ENCODE measurements around the gene NELL1. TPM values are rescaled to one million over a fixed set of nuclear protein-coding genes. Genes with fewer than 3 reads are reported as not detected.

NELL1 gene
- total RNA-seq, 3 donors from 2014 or later (not counting 1 experiment from before 2014, with no cell fraction given) = not detected

DNA sequence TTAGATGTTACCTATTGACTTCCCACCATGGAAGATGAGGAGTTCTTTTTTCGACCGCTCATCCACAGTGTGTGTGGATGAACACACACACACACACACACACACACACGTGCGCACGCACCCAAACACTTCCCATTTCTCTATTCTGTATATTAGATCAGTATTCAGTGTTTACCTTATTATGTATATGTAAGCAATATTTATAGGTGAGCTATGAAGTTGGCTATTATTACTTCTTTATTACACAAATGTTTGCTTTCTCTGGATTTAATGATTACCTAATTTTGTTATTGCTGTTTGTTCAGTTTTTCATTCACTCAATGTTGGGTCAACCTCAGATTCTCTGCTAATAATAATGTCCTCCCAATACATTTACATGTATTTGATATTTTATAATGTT lies 721.0 kb downstream of the NELL1 start:
- no peaks in the 10 kb centered on the region for H3K9me3 ChIP-seq (ENCODE audit: control insufficient read depth, insufficient read depth, low read length)
- Mint-ChIP-seq H3K4me3 (no peak overlapping the region), H3K36me3 (peaks cover 4% of the 10 kb centered on the region), H3K4me1 (no peaks in the 10 kb centered on the region), H3K27ac (no peak overlapping the region), H3K9me3 (peaks cover 13 to 31% of the 10 kb centered on the region in 2 donors), H3K27me3 (ENCODE audit: low read depth in 2 of 2) (no peaks in the 10 kb centered on the region)
- no peak overlapping the region for H3K27ac ChIP-seq (ENCODE audit: low read length)
- TF ChIP-seq, protein P1, sequence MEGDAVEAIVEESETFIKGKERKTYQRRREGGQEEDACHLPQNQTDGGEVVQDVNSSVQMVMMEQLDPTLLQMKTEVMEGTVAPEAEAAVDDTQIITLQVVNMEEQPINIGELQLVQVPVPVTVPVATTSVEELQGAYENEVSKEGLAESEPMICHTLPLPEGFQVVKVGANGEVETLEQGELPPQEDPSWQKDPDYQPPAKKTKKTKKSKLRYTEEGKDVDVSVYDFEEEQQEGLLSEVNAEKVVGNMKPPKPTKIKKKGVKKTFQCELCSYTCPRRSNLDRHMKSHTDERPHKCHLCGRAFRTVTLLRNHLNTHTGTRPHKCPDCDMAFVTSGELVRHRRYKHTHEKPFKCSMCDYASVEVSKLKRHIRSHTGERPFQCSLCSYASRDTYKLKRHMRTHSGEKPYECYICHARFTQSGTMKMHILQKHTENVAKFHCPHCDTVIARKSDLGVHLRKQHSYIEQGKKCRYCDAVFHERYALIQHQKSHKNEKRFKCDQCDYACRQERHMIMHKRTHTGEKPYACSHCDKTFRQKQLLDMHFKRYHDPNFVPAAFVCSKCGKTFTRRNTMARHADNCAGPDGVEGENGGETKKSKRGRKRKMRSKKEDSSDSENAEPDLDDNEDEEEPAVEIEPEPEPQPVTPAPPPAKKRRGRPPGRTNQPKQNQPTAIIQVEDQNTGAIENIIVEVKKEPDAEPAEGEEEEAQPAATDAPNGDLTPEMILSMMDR (IDR thresholded peaks at IDR 0.05) = no peak
- DNase-seq (no peak), ATAC-seq (no peak)
- H3K36me3 ChIP-seq (ENCODE audit: control insufficient read depth, insufficient read depth, low read length) = no peaks in the 10 kb centered on the region
- intact Hi-C loops (cut with micrococcal nuclease) = no loop called here
- no peaks in the 10 kb centered on the region for H3K4me1 ChIP-seq (ENCODE audit: control insufficient read depth, insufficient read depth, low read length)
- no peaks in the 10 kb centered on the region for H3K27me3 ChIP-seq (ENCODE audit: control insufficient read depth, insufficient read depth, low read length)
- no CpG with 5 or more reads among the region's 5 CpGs for WGBS (ENCODE audit: insufficient coverage)
- H3K4me3 ChIP-seq (ENCODE audit: low read length) = no peak overlapping the region

DNA sequence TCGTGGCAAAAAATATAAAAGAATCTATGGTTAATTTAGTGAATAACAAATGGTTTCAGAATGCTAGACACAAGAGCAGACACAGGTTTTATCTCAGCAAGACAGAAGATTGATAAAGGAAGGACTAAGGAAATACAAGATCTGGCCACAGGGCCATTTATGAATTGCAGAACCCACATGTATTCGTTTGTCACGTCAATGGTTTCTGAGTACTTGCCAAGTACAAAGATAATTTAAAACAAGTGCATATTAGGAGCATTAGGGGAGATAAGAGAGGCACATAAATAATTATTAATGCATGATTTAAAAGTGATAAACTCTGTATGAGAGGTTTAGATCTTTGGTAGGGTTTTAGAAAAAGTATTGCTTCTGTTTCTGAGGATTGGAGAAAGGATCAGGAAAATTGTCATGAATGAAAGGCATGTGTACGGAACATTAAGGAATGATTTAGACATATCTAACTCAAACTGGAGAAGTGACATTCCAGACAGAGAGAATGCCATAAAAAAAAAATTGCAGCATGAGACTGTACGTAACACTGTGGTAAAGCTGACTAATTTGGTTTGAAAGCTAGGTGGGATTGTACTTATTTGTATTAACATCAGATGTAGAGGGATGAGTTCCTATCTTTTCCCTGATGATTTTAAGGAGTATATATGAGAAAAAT lies 727.1 kb downstream of the NELL1 start:
- Histone ChIP-seq H3K9me3 (ENCODE audit: control insufficient read depth, insufficient read depth, low read length) (no peaks in the 10 kb centered on the region), H3K4me3 (ENCODE audit: low read length) (no peak overlapping the region), H3K27ac (ENCODE audit: low read length) (no peak overlapping the region), H3K4me1 (ENCODE audit: control insufficient read depth, insufficient read depth, low read length) (no peaks in the 10 kb centered on the region), H3K27me3 (ENCODE audit: control insufficient read depth, insufficient read depth, low read length) (no peaks in the 10 kb centered on the region), H3K36me3 (ENCODE audit: control insufficient read depth, insufficient read depth, low read length) (no peaks in the 10 kb centered on the region)
- no peak for ATAC-seq
- no peaks in the 10 kb centered on the region for H3K27me3 Mint-ChIP-seq (ENCODE audit: low read depth in 2 of 2)
- no peak overlapping the region for H3K27ac Mint-ChIP-seq
- TF ChIP-seq, protein P1 (IDR thresholded peaks at IDR 0.05) = no peak
- WGBS (ENCODE audit: insufficient coverage) = 28% methylated on average over 5 of the region's 5 CpGs
- no peak overlapping the region for H3K4me3 Mint-ChIP-seq
- intact Hi-C loops (cut with micrococcal nuclease) = no loop called here
- H3K36me3 Mint-ChIP-seq = no peaks in the 10 kb centered on the region
- peaks cover 12 to 25% of the 10 kb centered on the region in 2 donors for H3K9me3 Mint-ChIP-seq
- no peak for DNase-seq
- no peaks in the 10 kb centered on the region for H3K4me1 Mint-ChIP-seq

DNA sequence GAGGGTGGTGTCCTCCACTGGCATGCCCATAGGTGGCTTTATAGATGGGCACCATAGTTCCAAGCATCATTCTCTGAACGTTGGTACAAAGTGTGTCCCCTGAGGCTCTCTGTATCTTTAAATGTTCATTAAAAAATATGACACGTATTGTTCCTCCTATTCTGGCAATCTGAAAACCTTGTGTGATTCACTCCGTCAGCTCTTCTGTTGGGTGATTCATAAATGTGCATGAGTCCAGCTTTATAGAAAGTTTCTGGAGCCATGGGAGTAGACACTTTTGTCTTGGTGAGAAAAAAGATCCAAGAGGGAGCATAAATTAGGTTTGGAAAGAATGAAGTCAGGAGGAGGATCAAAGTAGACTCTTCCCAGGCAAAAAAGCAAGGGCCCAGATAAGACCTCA lies 728.8 kb downstream of the NELL1 start:
- H3K4me3 ChIP-seq (ENCODE audit: low read length) = no peak overlapping the region
- peaks cover 10 to 18% of the 10 kb centered on the region in 2 donors for H3K9me3 Mint-ChIP-seq
- 84% methylated on average over 3 of the region's 3 CpGs for WGBS (ENCODE audit: insufficient coverage)
- ATAC-seq (no peak), DNase-seq (no peak)
- no peaks in the 10 kb centered on the region for H3K4me1 Mint-ChIP-seq
- H3K27me3 Mint-ChIP-seq (ENCODE audit: low read depth in 2 of 2) = no peaks in the 10 kb centered on the region
- H3K27ac ChIP-seq (ENCODE audit: low read length) = no peak overlapping the region
- TF ChIP-seq, protein P1 (IDR thresholded peaks at IDR 0.05) = no peak
- no peaks in the 10 kb centered on the region for H3K27me3 ChIP-seq (ENCODE audit: control insufficient read depth, insufficient read depth, low read length)
- H3K9me3 ChIP-seq (ENCODE audit: control insufficient read depth, insufficient read depth, low read length) = no peaks in the 10 kb centered on the region
- H3K27ac Mint-ChIP-seq = no peak overlapping the region
- intact Hi-C loops (cut with micrococcal nuclease) = no loop called here
- no peaks in the 10 kb centered on the region for H3K4me1 ChIP-seq (ENCODE audit: control insufficient read depth, insufficient read depth, low read length)
- no peaks in the 10 kb centered on the region for H3K36me3 Mint-ChIP-seq
- no peak overlapping the region for H3K4me3 Mint-ChIP-seq
- H3K36me3 ChIP-seq (ENCODE audit: control insufficient read depth, insufficient read depth, low read length) = no peaks in the 10 kb centered on the region

DNA sequence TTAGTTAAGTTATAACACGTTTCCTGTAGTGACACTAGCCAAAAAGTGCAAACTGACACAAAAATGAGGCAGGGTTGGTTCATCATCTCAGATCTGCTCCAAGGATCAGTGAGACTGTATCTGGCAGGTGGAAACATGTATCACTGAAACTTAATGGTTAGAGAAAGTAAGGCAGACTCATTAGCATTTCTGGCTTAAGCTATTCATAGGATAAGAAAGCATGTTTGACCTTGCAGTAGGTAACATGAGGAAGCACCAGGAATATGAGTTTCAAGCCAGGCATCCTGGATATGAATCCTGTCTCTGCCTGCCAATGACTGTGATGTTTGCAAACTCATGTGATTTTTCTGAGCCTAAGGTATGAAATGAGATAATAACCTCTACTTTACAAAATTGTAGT lies 732.1 kb downstream of the NELL1 start:
- H3K27me3 ChIP-seq (ENCODE audit: control insufficient read depth, insufficient read depth, low read length) = no peaks in the 10 kb centered on the region
- no peak overlapping the region for H3K27ac Mint-ChIP-seq
- peaks cover 6 to 10% of the 10 kb centered on the region in 2 donors for H3K9me3 Mint-ChIP-seq
- H3K4me3 Mint-ChIP-seq = no peak overlapping the region
- no peaks in the 10 kb centered on the region for H3K27me3 Mint-ChIP-seq (ENCODE audit: low read depth in 2 of 2)
- no peaks in the 10 kb centered on the region for H3K36me3 Mint-ChIP-seq
- ATAC-seq = no peak
- no peaks in the 10 kb centered on the region for H3K9me3 ChIP-seq (ENCODE audit: control insufficient read depth, insufficient read depth, low read length)
- no peaks in the 10 kb centered on the region for H3K36me3 ChIP-seq (ENCODE audit: control insufficient read depth, insufficient read depth, low read length)
- WGBS (ENCODE audit: insufficient coverage) = 65% methylated on average over 1 of the region's 1 CpG
- no peak overlapping the region for H3K4me3 ChIP-seq (ENCODE audit: low read length)
- TF ChIP-seq, protein P1 (IDR thresholded peaks at IDR 0.05) = no peak
- no peaks in the 10 kb centered on the region for H3K4me1 Mint-ChIP-seq
- DNase-seq = no peak
- H3K27ac ChIP-seq (ENCODE audit: low read length) = no peak overlapping the region
- intact Hi-C loops (cut with micrococcal nuclease) = no loop called here
- no peaks in the 10 kb centered on the region for H3K4me1 ChIP-seq (ENCODE audit: control insufficient read depth, insufficient read depth, low read length)

All from natural killer cell (primary cell).